GM18526 (cell line): Measurements from ENCODE around the gene LAMTOR2.

Experiments used
- POLR2A ChIP-seq: IDR thresholded peaks from 3 replicates; pipeline ENCODE4 v1.6.1; 2011; ENCODE audit not compliant: insufficient read length; ENCODE audit errors: extremely low read depth

The LAMTOR2 gene

GRCh38 chr1:156054500-156055280, at the start of gene LAMTOR2:
TSS of gene LAMTOR2 (plus strand) at chr1:156054782. CDS start at chr1:156054890, 108 bp downstream.
- TF ChIP-seq POLR2A: peak; percentile 71

- no peak for TF ChIP-seq POLR2A
These were observed 49.6 kb upstream of the LAMTOR2 start for GRCh38 chr1:156004843-156005584.

DNA sequence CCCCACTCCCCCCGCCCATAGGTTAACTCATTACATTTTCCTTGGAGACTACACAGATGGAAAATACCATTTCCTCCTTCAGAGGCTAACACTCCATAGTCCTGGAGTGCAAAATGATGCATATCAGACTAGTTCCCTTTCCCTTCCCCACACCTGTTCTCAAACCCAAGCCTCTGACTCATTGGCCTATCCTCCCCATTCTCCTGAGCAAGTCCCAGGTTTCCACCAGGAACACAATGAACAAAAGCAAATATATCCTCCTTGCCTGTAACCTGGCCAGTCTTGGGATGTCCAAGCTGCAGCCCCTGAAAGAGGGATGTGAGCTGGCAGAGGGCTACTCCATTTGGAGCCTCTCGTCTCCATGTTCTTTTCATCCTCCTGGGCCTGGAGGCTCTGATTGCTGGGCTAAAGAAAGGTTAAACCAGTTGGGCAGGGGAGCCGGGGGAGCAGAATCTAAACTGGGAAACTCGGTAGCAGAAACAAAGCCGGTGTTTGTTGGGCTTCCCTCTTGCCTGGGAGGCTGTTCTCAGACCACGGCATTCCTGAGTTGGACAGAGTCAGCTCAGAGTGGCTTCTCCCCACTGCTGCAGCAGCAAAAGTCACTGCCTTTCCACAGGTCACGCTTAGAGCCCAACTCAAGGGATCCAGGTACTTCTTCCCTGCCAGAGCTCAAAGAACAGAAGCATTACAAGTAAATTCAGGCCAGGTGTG, 47.8 kb upstream of the LAMTOR2 start:
- no peak for TF ChIP-seq POLR2A

GRCh38 chr1:156009404-156009803, 45.2 kb upstream of the LAMTOR2 start:
- TF ChIP-seq POLR2A: no peak

DNA sequence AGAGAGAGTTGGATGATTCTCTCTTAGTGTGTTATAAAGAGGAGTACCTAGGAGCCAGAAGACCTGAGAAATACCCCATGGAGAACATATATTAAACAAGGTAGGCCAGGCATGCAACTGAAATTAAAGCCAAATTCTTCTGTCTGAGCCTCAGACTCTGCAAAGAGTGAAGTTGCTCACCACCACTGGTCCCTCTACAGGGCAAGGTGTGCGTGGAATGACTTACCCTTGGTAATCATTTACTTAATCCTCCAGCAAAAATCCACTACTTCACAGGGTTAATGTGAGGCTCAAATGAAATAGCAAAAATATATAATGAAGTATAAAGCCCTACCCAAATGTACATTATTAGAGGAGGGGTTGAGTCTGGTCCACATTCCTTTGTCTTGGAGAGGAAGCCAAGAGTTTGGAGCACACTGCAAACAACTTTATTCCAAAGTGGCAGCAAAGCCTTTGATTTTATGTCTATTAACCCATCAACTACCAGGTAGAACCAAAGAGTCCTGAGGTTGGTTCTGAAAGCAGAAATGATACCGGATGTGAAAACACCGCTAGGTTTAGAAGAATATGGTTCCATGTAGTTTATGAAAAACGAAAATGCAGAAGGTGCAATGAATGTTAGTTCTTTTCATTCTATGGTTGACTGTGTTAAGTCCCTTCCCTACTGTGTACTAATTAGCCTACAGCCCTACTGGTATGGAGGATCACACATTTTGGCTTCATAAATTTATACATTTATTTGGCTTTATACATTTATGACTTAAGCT, 42.3 kb upstream of the LAMTOR2 start:
- no peak for TF ChIP-seq POLR2A

DNA sequence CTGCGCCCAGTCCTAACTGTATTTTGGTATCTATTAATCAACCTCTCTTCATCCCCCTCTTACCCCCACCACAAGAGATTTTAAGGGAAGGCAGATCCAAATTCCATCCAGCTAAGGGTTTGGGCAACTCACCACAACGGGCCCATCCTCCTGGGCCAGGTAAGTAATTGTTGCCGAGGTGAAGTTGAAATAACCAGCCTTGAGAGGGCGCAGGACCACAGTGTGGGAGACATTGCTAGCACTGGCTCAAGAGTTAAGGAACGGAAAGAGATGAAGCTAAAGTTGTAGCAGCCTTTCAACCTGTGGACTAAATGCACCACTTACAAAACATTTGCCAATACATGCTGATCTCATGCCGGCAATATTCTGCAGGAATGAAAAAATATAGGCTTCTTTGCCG, 39.8 kb upstream of the LAMTOR2 start:
- TF ChIP-seq POLR2A: no peak

GRCh38 chr1:156019946-156020292, 34.7 kb upstream of the LAMTOR2 start:
- no peak for TF ChIP-seq POLR2A

- TF ChIP-seq POLR2A: peak; percentile 92
These were observed 34.1 kb upstream of the LAMTOR2 start, which contains the start of gene SSR2 for GRCh38 chr1:156020293-156021092. TSS of gene SSR2 (minus strand) at chr1:156020951. CDS start at chr1:156020167, 784 bp downstream.

GRCh38 chr1:156021093-156021428, 33.5 kb upstream of the LAMTOR2 start:
- no peak for TF ChIP-seq POLR2A

DNA sequence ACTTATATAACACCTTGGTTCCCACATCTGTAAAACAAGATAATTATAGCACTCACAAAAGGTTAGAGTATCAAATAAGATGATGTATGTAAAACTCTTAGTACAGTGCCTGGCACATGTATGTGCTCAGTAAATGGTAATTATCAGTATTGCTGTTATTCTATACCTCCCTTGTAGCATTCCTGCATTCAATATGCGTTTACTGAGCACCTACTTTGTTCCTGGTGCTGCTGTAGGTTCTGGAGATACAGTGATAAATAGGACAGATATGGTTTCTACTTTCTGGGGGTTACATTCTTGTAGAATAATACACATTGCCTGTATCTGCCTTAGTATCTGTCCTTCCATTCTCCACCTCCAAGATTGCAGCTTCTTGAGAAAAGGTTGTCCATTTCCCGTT, 32.6 kb upstream of the LAMTOR2 start:
- TF ChIP-seq POLR2A: no peak

DNA sequence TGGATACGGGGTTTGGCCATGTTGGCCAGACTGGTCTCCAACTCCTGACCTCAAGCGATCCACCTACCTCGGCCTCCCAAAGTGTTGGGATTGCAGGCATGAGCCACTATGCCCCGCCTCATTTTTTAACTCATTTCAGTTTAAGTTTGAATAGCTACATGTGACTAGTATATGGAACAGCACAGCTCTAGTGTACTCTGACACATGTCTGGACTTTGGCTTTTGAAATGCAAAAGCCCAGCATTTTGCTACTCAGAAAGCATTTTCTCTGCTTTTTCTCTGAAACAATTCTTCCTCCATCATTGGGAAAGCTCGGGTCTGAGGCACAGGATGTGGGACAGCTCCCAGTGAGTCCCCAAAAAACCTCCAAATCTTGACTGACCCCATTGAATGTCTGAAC, 29.8 kb upstream of the LAMTOR2 start:
- no peak for TF ChIP-seq POLR2A

GRCh38 chr1:156025876-156026275, 28.7 kb upstream of the LAMTOR2 start:
- no peak for TF ChIP-seq POLR2A

GRCh38 chr1:156026588-156026987, 28.0 kb upstream of the LAMTOR2 start:
- TF ChIP-seq POLR2A: no peak

GRCh38 chr1:156033011-156033410, 21.6 kb upstream of the LAMTOR2 start:
- no peak for TF ChIP-seq POLR2A
